CD4-positive, alpha-beta memory T cell (primary cell): Measurements from ENCODE around the gene POU4F1. TPM values are rescaled to one million over a fixed set of nuclear protein-coding genes. Genes with fewer than 3 reads are reported as not detected.

ENCODE experiments used
- CTCF ChIA-PET: fragments of 350-600 bp; sonication (Branson Sonifier 250); formaldehyde crosslinking; loops from one replicate; lab custom pipeline; 2021; ENCODE audit warnings: inconsistent platforms; ENCODE audit not compliant: partially characterized antibody; lab: Charles Lee
- POLR2A ChIA-PET: fragments of 350-600 bp; sonication (Branson Sonifier 250); formaldehyde crosslinking; loops from one replicate; lab custom pipeline; 2021; ENCODE audit not compliant: partially characterized antibody; lab: Charles Lee
- DNase-seq, 5 donors: peaks; one replicate each; pipeline versions ENCODE4 v3.0.0 to v3.0.0-alpha.2; 2020 to 2022; ENCODE audit warnings: mixed read lengths in 1 of 5
- H3K27ac ChIP-seq: one replicate; pipeline ENCODE4 v1.7.0; 2013; ENCODE audit warnings: low read depth, low read length
- H3K27me3 ChIP-seq: 2 replicates; pipeline ENCODE4 v1.7.0; 2013; ENCODE audit warnings: mild to moderate bottlenecking, low read length, moderate library complexity; ENCODE audit not compliant: insufficient read depth
- H3K36me3 ChIP-seq: 2 replicates; pipeline ENCODE4 v1.7.0; 2013; ENCODE audit warnings: mild to moderate bottlenecking, low read length, moderate library complexity; ENCODE audit not compliant: insufficient read depth
- H3K4me1 ChIP-seq: 2 replicates; pipeline ENCODE4 v1.7.0; 2013; ENCODE audit warnings: mild to moderate bottlenecking, low read length, moderate library complexity; ENCODE audit not compliant: insufficient read depth
- H3K4me3 ChIP-seq, 2 donors: one replicate each; pipeline ENCODE4 v1.7.0; 2013; ENCODE audit warnings: low read length in 2 of 2, mild to moderate bottlenecking in 1 of 2
- H3K9me3 ChIP-seq, 2 donors: one replicate each; pipeline ENCODE4 v1.7.0; 2013; ENCODE audit warnings: low read length in 2 of 2, control low read depth in 1 of 2; ENCODE audit not compliant: control insufficient read depth in 1 of 2
- H3K27ac Mint-ChIP-seq, 7 donors: one replicate each; pipeline ENCODE4 v1.8.0; 2020 to 2021; ENCODE audit warnings: mixed read lengths in 7 of 7, mild to moderate bottlenecking in 6 of 7, inconsistent platforms in 3 of 7, moderate library complexity in 3 of 7
- H3K27me3 Mint-ChIP-seq, 2 donors: one replicate each; pipeline ENCODE4 v1.8.0; 2020 to 2021; ENCODE audit warnings: mixed read lengths in 2 of 2
- H3K36me3 Mint-ChIP-seq, 2 donors: one replicate each; pipeline ENCODE4 v1.8.0; 2020 to 2021; ENCODE audit warnings: mixed read lengths in 2 of 2, inconsistent platforms in 1 of 2, mild to moderate bottlenecking in 1 of 2
- H3K4me1 Mint-ChIP-seq, 4 donors: one replicate each; pipeline ENCODE4 v1.8.0; 2020 to 2021; ENCODE audit warnings: mixed read lengths in 4 of 4, mild to moderate bottlenecking in 1 of 4
- H3K4me3 Mint-ChIP-seq, 8 donors: one replicate each; pipeline ENCODE4 v1.8.0; 2020 to 2021; ENCODE audit warnings: mixed read lengths in 8 of 8, mild to moderate bottlenecking in 7 of 8, moderate library complexity in 6 of 8, inconsistent platforms in 3 of 8
- H3K9me3 Mint-ChIP-seq, 8 donors: one replicate each; pipeline ENCODE4 v1.8.0; 2020 to 2021; ENCODE audit warnings: mixed read lengths in 8 of 8, mild to moderate bottlenecking in 5 of 8, inconsistent platforms in 3 of 8, moderate library complexity in 1 of 8
- intact Hi-C: fragments of 100-400 bp; cut with micrococcal nuclease; formaldehyde crosslinking; loops from one replicate; pipeline ENCODE4 v1.15.1; 2023
- polyA plus RNA-seq, 2 donors: library from polyadenylated mRNA; unstranded; fragments of 300-500 nt; fragmentation: Illumina TruSeq; gene quantifications; one replicate each; pipeline ENCODE4 v1.2.3, GENCODE V29; 2021
- total RNA-seq, 2 experiments: library from RNA; stranded (reverse); gene quantifications; one replicate each; pipeline ENCODE4 v1.2.3, GENCODE V29; 2021

The POU4F1 gene
- total and polyA plus RNA-seq, 4 experiments from 2014 or later, result 0.06 TPM; not detected in 3

- no peaks in the 10 kb centered on the region for H3K4me1 ChIP-seq
- intact Hi-C loops, result no loop called here
- Mint-ChIP-seq H3K27ac (no peak overlapping the region), H3K9me3 (no peaks in the 10 kb centered on the region), H3K4me1 (no peaks in the 10 kb centered on the region), H3K4me3 (no peak overlapping the region), H3K36me3 (no peaks in the 10 kb centered on the region), H3K27me3 (peaks cover 6 to 7% of the 10 kb centered on the region in 2 donors)
- DNase-seq, result no peak
- H3K27ac ChIP-seq, result no peak overlapping the region
- no peaks in the 10 kb centered on the region for H3K27me3 ChIP-seq
- CTCF ChIA-PET, result no interaction called here
- no peaks in the 10 kb centered on the region for H3K36me3 ChIP-seq
- POLR2A ChIA-PET, result no interaction called here
- no peak overlapping the region for H3K4me3 ChIP-seq
- H3K9me3 ChIP-seq, result no peaks in the 10 kb centered on the region
Measured at GRCh38 chr13:78566631-78567030, 36.7 kb downstream of the POU4F1 start.

GRCh38 chr13:78562237-78562889 lies 41.0 kb downstream of the POU4F1 start:
- H3K4me1 Mint-ChIP-seq, result no peaks in the 10 kb centered on the region
- CTCF ChIA-PET, result no interaction called here
- no peak overlapping the region for H3K27ac Mint-ChIP-seq
- no peak overlapping the region for H3K4me3 ChIP-seq
- H3K9me3 Mint-ChIP-seq, result no peaks in the 10 kb centered on the region
- H3K27me3 ChIP-seq, result no peaks in the 10 kb centered on the region
- no peak for DNase-seq
- no peak overlapping the region for H3K4me3 Mint-ChIP-seq
- POLR2A ChIA-PET, result no interaction called here
- no peak overlapping the region for H3K27ac ChIP-seq
- H3K27me3 Mint-ChIP-seq, result peaks cover 12 to 17% of the 10 kb centered on the region in 2 donors
- H3K9me3 ChIP-seq, result no peaks in the 10 kb centered on the region
- H3K4me1 ChIP-seq, result no peaks in the 10 kb centered on the region
- intact Hi-C loops, result no loop called here
- no peaks in the 10 kb centered on the region for H3K36me3 ChIP-seq
- H3K36me3 Mint-ChIP-seq, result no peaks in the 10 kb centered on the region

Other genes starting within 250 kb of the POU4F1 start
- gene OBI1, start 55.6 kb upstream of the POU4F1 start, total RNA-seq, result 10 to 100 TPM; 16.3 to 16.7 TPM
- 10 to 100 TPM in 1 of 2 donors, 1 to 10 TPM in 1; 7.8 to 12.2 TPM for gene OBI1, start 55.6 kb upstream of the POU4F1 start, polyA plus RNA-seq